SK-N-SH (cell line): Measurements from ENCODE around the gene OR52A1. TPM values are rescaled to one million over a fixed set of nuclear protein-coding genes. Genes with fewer than 3 reads are reported as not detected.

ENCODE experiments used
- CTCF ChIA-PET: fragments of 300-600, 350-600 bp; formaldehyde crosslinking; extraction: SDS; loops from one replicate; lab custom pipeline; 2021; lab: Yijun Ruan, JAX
- POLR2A ChIA-PET: fragments of 350-600 bp; sonication (Branson Sonifier 250); formaldehyde crosslinking; extraction: SDS; loops from one replicate; lab custom pipeline; 2020; ENCODE audit warnings: antibody characterized with exemption, inconsistent platforms; lab: Yijun Ruan, JAX
- DNase-seq: peaks from one replicate; pipeline ENCODE4 v3.0.0; 2012
- H2AFZ ChIP-seq: fragments of 200-600 bp; sonication (generic); 2 replicates; pipeline ENCODE4 v1.8.1; 2016; ENCODE audit warnings: antibody characterized with exemption, mild to moderate bottlenecking, low read depth
- H3F3A ChIP-seq: fragments of 200-600 bp; sonication (generic); replicated peaks from 2 replicates; pipeline ENCODE3; 2016; ENCODE audit warnings: antibody characterized with exemption, mild to moderate bottlenecking; ENCODE audit not compliant: insufficient read depth
- H3K27ac ChIP-seq, 2 experiments: fragments of 200-500 bp in 1 of 2; fragments of 200-600 bp in 1 of 2; sonication (Bioruptor generic) in 1 of 2; sonication (generic), shearing (Covaris generic) in 1 of 2; 2 replicates each; pipeline versions ENCODE4 v1.5.1 to v1.6.1; 2014 to 2016; ENCODE audit warnings: low read depth in 2 of 2, inconsistent platforms in 1 of 2, low read length in 1 of 2, mild to moderate bottlenecking in 1 of 2, mixed read lengths in 1 of 2
- H3K27me3 ChIP-seq: fragments of 200-600 bp; sonication (generic), shearing (Covaris generic); 2 replicates; pipeline ENCODE4 v1.6.1; 2016; ENCODE audit warnings: mixed run types; ENCODE audit not compliant: insufficient read depth
- H3K36me3 ChIP-seq, 2 experiments: fragments of 200-500 bp in 1 of 2; fragments of 200-600 bp in 1 of 2; sonication (Bioruptor generic) in 1 of 2; sonication (generic) in 1 of 2; replicated peaks in 1 of 2; 2 replicates each; pipeline versions ENCODE3 to v1.5.1; 2014 to 2016; ENCODE audit warnings: low read length in 1 of 2, mild to moderate bottlenecking in 1 of 2; ENCODE audit not compliant: insufficient read depth in 2 of 2, control insufficient read depth in 1 of 2
- H3K4me1 ChIP-seq, 2 experiments: fragments of 200-500 bp in 1 of 2; fragments of 200-600 bp in 1 of 2; sonication (Bioruptor generic) in 1 of 2; sonication (generic), shearing (Covaris generic) in 1 of 2; 2 replicates each; pipeline versions ENCODE4 v1.5.1 to v1.6.1; 2014 to 2016; ENCODE audit warnings: low read depth in 1 of 2, low read length in 1 of 2, mixed run types in 1 of 2; ENCODE audit not compliant: insufficient read depth in 2 of 2, control insufficient read depth in 1 of 2
- H3K4me2 ChIP-seq: fragments of 200-600 bp; sonication (generic), shearing (Covaris generic); 2 replicates; pipeline ENCODE4 v1.6.1; 2017; ENCODE audit warnings: mixed run types
- H3K4me3 ChIP-seq, 2 experiments: fragments of 200-500 bp in 1 of 2; fragments of 200-600 bp in 1 of 2; sonication (Bioruptor generic) in 1 of 2; sonication (generic), shearing (Covaris generic) in 1 of 2; 2 replicates each; pipeline versions ENCODE4 v1.5.1 to v1.8.1; 2014 to 2016; ENCODE audit warnings: low read depth in 2 of 2, inconsistent platforms in 1 of 2, low read length in 1 of 2, mild to moderate bottlenecking in 1 of 2, mixed read lengths in 1 of 2, moderate library complexity in 1 of 2
- H3K79me2 ChIP-seq: fragments of 200-600 bp; sonication (generic); 2 replicates; pipeline ENCODE4 v1.8.1; 2017; ENCODE audit warnings: mild to moderate bottlenecking; ENCODE audit not compliant: insufficient read depth
- H3K9ac ChIP-seq: fragments of 200-600 bp; sonication (generic); 2 replicates; pipeline ENCODE4 v1.6.1; 2017; ENCODE audit warnings: mixed run types
- H3K9me2 ChIP-seq: fragments of 200-600 bp; sonication (generic); 2 replicates; pipeline ENCODE4 v1.6.1; 2017; ENCODE audit warnings: mixed run types
- H3K9me3 ChIP-seq: fragments of 200-600 bp; sonication (generic); 2 replicates; pipeline ENCODE4 v1.6.1; 2017; ENCODE audit warnings: mixed run types, mild to moderate bottlenecking, moderate library complexity
- H4K20me1 ChIP-seq: fragments of 200-600 bp; sonication (generic); 2 replicates; pipeline ENCODE4 v1.6.1; 2017; ENCODE audit warnings: mild to moderate bottlenecking, mixed run types; ENCODE audit not compliant: insufficient read depth
- CHD2 ChIP-seq: fragments of 150-350 bp; IDR thresholded peaks from 2 replicates; pipeline ENCODE4 v1.6.1; 2018; ENCODE audit warnings: low read length; ENCODE audit not compliant: partially characterized antibody
- CTCF ChIP-seq: fragments of 200-600 bp; sonication (generic); IDR thresholded peaks from 2 replicates; pipeline ENCODE4 v1.6.1; 2017; ENCODE audit warnings: antibody characterized with exemption, mild to moderate bottlenecking, moderate library complexity
- ELF1 ChIP-seq: IDR thresholded peaks from 2 replicates; pipeline ENCODE4 v1.4.0; 2012
- GATA2 ChIP-seq: sonication (generic); formaldehyde crosslinking; IDR thresholded peaks from 2 replicates; pipeline ENCODE4 v1.5.0; 2020; ENCODE audit warnings: mild to moderate bottlenecking, missing genetic modification reagents
- IRF3 ChIP-seq: fragments of 150-350 bp; IDR thresholded peaks from 2 replicates; pipeline ENCODE4 v1.6.1; 2016; ENCODE audit warnings: mild to moderate bottlenecking, low read depth, low read length
- MEF2A ChIP-seq: IDR thresholded peaks from 2 replicates; pipeline ENCODE4 v1.4.0; 2012; ENCODE audit warnings: low read depth, borderline replicate concordance
- MXI1 ChIP-seq: IDR thresholded peaks from 2 replicates; pipeline ENCODE4 v1.6.1; 2012; ENCODE audit warnings: mild to moderate bottlenecking, low read depth, low read length, improper control_type of control experiment
- NRF1 ChIP-seq: IDR thresholded peaks from 2 replicates; pipeline ENCODE4 v1.6.1; 2012; ENCODE audit warnings: low read depth, mild to moderate bottlenecking, low read length
- PBX3 ChIP-seq: IDR thresholded peaks from 2 replicates; pipeline ENCODE4; 2012
- REST ChIP-seq: IDR thresholded peaks from 2 replicates; pipeline ENCODE4 v1.6.1; 2012; ENCODE audit warnings: mild to moderate bottlenecking, low read depth, low read length, moderate library complexity
- RFX5 ChIP-seq: IDR thresholded peaks from 2 replicates; pipeline ENCODE4 v1.6.1; 2012; ENCODE audit warnings: mild to moderate bottlenecking, improper control_type of control experiment, low read length
- SMC3 ChIP-seq: IDR thresholded peaks from 2 replicates; pipeline ENCODE4 v1.6.1; 2012; ENCODE audit warnings: low read depth, low read length, improper control_type of control experiment
- TAF1 ChIP-seq: IDR thresholded peaks from 2 replicates; pipeline ENCODE4 v1.6.1; 2012; ENCODE audit warnings: low read depth, mild to moderate bottlenecking, low read length, moderate library complexity, borderline replicate concordance
- TEAD4 ChIP-seq: IDR thresholded peaks from 2 replicates; pipeline ENCODE4 v1.4.0; 2012; ENCODE audit warnings: mild to moderate bottlenecking, borderline replicate concordance; ENCODE audit not compliant: insufficient read depth
- USF2 ChIP-seq: fragments of 150-350 bp; IDR thresholded peaks from 2 replicates; pipeline ENCODE4 v1.6.1; 2017; ENCODE audit warnings: antibody characterized with exemption, low read length, low read depth, borderline replicate concordance
- WGBS: methylation state at CpG from one replicate; pipeline ENCODE4 v1.1.6; 2017; ENCODE audit warnings: low lambda C conversion rate; 5-methylcytosine and 5-hydroxymethylcytosine counted together
- polyA plus RNA-seq, 3 experiments: library from polyadenylated mRNA; depleted of rRNA; stranded (reverse); fragments of >200 nt; gene quantifications; 2 replicates each; pipeline ENCODE4 v1.2.3, GENCODE V29; 2012

OR52A1 gene
- polyA plus RNA-seq, 1 of the 3 experiments (the other 2 are of a cell fraction), result not detected

- Histone ChIP-seq H3K9me3 (no peaks in the 10 kb centered on the region), H3K9ac (no peak overlapping the region), H3K4me3 (no peak overlapping the region), H3K4me1 (no peaks in the 10 kb centered on the region), H3K9me2 (no peaks in the 10 kb centered on the region), H3K27ac (no peak overlapping the region), H3K4me2 (no peak overlapping the region), H3K79me2 (no peaks in the 10 kb centered on the region), H3K27me3 (no peaks in the 10 kb centered on the region), H2AFZ (no peak overlapping the region), H3K36me3 (no peaks in the 10 kb centered on the region), H3F3A (no peaks in the 10 kb centered on the region), H4K20me1 (no peaks in the 10 kb centered on the region)
- TF ChIP-seq GATA2 (no peak), MEF2A (no peak)
- ChIA-PET CTCF (no interaction called here), POLR2A (no interaction called here)
- WGBS, result 0% methylated on average over 1 of the region's 1 CpG
- DNase-seq, result no peak
Measured at GRCh38 chr11:5192738-5193137, 38.2 kb upstream of the OR52A1 start.

- CTCF ChIA-PET, result no interaction called here
- WGBS, result 1% methylated on average over 2 of the region's 2 CpGs
- no peak overlapping the region for H3K4me3 ChIP-seq
Measured at GRCh38 chr11:5188201-5188600, 33.6 kb upstream of the OR52A1 start.

More at GRCh38 chr11:5188201-5188600, 33.6 kb upstream of the OR52A1 start:
- Histone ChIP-seq H2AFZ (no peak overlapping the region), H3K9me2 (no peaks in the 10 kb centered on the region), H3F3A (no peaks in the 10 kb centered on the region), H3K9ac (no peak overlapping the region), H3K27me3 (no peaks in the 10 kb centered on the region), H3K4me2 (no peak overlapping the region), H3K79me2 (no peaks in the 10 kb centered on the region), H3K36me3 (no peaks in the 10 kb centered on the region), H4K20me1 (no peaks in the 10 kb centered on the region), H3K27ac (no peak overlapping the region), H3K4me1 (no peaks in the 10 kb centered on the region), H3K9me3 (no peaks in the 10 kb centered on the region)
- TF ChIP-seq USF2 (no peak), MEF2A (no peak), GATA2 (no peak), TAF1 (no peak), REST (no peak), IRF3 (no peak), PBX3 (no peak), NRF1 (no peak), CTCF (no peak), CHD2 (no peak), TEAD4 (no peak), ELF1 (no peak), MXI1 (no peak), RFX5 (no peak), SMC3 (no peak)
- POLR2A ChIA-PET, result no interaction called here
- DNase-seq, result no peak
